ENCODE data around the gene PAGR1.
"Not testable (repeated sequence)": the region's sequence is repeated elsewhere in the genome, so short reads cannot be mapped to it uniquely, and the experiment has no call there.

The PAGR1 gene

DNA sequence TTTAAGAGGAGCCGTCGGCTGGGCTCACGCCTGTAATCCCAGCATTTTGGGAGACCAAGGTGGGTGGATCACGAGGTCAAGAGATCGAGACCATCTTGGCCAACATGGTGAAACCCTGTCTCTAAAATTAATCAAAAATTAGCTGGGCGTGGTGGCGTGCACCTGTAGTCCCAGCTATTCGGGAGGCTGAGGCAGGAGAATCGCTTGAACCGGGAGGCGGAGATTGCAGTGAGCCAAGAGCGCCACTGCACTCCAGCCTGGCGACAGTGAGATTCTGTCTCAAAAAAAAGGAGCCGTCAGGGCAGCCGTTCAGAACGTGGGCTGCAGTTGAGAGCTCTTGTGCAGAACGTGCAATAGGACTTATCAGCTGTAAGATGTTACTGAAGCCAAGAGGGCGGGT, 22.8 kb upstream of the PAGR1 start:
- not testable (repeated sequence) for DNase-seq

GRCh38 chr16:29794231-29794710, 21.7 kb upstream of the PAGR1 start:
- DNase-seq = no peak

GRCh38 chr16:29802416-29802935, 13.5 kb upstream of the PAGR1 start:
- no peak for DNase-seq

DNA sequence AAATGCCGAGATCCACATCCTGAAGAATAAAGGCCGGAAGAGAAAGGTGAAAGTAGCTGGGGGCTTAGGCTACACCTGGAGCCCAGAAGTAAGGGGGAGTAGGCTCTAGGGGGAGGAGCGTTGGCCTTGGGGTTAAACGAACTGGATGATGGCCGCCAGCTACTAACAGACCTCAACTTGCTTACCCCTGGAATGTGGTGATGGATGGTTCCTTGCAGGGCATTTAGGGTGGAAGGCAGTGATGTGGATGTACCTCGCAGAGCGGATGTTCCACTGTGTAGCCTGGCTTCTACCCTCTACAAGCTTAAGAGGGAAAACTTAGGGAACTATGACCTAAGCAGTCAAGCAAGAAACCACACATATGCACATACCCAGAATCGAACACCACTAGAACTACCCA, 11.9 kb upstream of the PAGR1 start:
- DNase-seq = no peak

DNA sequence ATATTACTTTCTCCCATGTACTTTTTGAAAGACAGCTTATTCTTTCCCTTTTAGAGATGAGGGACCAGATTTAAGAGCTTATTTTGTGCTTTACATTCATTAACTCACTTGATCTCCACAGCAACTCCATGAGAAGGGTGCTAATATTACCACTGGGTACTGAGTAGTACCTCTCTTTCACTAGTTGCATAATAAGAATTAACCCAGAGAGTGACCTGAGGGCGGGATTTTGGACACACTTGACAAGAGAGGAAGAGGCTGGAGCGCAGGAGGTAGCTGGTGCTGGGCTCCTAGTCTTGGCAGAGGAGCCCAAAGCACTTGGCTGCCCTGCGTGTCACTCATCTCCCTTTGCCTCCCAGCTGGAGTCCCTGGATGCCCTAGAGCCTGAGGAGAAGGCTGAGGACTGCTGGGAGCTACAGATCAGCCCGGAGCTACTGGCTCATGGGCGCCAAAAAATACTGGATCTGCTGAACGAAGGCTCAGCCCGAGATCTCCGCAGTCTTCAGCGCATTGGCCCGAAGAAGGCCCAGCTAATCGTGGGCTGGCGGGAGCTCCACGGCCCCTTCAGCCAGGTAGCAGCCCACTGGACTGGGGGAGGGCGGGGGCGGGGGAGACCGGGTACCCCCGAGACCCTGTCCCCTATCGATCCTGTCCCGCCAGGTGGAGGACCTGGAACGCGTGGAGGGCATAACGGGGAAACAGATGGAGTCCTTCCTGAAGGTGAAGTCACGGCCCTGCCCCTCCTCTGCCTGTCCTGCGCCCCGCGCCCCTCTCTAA, 11.3 kb upstream of the PAGR1 start:
- DNase-seq = peak in 1 of 2 donors; percentile 51

DNA sequence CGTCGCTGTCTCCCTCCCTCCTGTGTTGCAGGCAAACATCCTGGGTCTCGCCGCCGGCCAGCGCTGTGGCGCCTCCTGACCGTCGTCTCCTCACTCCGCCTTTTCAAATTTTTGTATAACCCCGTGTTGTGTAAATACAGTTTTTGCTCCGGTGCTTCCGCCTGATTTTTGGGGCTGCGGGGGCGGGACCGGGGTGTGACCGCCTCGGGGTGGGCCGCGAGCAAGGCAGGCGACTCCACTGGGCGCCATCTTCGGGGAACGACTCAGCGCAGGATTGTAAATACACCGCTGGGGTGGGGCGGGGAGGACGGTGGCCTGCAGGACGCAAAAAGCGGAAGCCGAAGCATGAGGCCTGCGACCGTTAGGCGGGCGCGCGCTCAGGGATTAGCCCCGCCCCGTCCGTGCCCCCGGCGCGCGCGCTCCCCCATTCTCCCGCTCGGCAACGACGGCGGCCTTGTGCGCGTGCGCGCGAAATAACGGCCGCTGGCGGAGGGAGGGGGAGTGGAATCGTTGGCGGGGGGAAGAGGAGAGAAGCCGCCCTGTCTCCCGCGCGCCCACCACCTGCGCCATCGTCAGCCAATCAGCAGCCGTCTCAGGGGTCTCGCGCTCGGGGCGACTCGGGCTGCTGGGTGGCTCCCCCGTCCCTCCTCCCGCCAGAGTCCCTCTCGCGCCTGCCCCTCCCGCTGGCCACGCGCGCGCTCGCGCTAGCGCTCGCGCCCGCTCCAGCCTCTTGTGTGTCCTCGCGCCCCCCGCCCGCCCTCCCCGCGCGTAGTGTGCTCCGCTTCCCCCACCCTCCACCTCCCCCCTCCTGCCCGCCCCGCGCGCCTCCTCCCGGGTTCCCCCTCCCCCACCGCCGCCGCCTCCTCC, 10.5 kb upstream of the PAGR1 start:
- peak; percentile 96 to 97 for DNase-seq

GRCh38 chr16:29806099-29806579, 9.8 kb upstream of the PAGR1 start, which contains the start of gene MAZ:
TSS of gene MAZ (plus strand) at chr16:29806529. CDS start at chr16:29806702, 173 bp downstream.
- DNase-seq = peak in 1 of 2 donors; percentile 52

GRCh38 chr16:29806641-29807425, 9.1 kb upstream of the PAGR1 start:
- DNase-seq = peak in 1 of 2 donors; percentile 31

GRCh38 chr16:29807426-29808218, 8.3 kb upstream of the PAGR1 start:
- DNase-seq = peak; percentile 82 to 86

DNA sequence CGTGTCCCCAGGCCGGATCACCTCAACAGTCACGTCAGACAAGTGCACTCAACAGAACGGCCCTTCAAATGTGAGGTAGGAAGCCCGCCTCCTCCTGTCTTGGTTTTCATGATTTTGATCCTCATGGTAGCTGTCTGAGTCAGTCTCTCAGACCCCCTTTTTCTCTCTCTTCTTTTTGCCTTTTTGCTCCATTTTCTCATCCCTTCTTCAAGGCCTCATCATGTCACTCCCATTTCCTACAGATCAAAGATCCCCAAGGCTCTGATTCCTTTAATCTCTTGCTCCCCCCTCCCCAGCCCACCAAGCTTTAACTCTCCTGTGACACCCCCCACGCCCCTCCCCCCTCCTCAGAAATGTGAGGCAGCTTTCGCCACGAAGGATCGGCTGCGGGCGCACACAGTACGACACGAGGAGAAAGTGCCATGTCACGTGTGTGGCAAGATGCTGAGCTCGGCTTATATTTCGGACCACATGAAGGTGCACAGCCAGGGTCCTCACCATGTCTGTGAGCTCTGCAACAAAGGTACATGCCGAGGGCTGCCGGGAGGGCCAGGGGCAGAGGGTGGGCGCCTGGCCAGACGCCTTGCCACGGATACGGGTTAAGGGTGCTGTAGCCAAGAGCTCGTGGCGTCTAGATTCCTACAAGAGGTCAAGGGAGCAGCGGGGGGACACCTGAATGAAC, 7.6 kb upstream of the PAGR1 start:
- DNase-seq = no peak

GRCh38 chr16:29809031-29809747, 6.8 kb upstream of the PAGR1 start:
- no peak for DNase-seq

- DNase-seq = no peak
Observed at GRCh38 chr16:29809850-29810698, 5.9 kb upstream of the PAGR1 start.

GRCh38 chr16:29810699-29811169, 5.2 kb upstream of the PAGR1 start:
- no peak for DNase-seq

GRCh38 chr16:29811170-29811895, 4.6 kb upstream of the PAGR1 start:
- peak; percentile 93 to 95 for DNase-seq

GRCh38 chr16:29811896-29812665, 3.9 kb upstream of the PAGR1 start, which contains the start of gene PRRT2:
TSS of gene PRRT2 (plus strand) at chr16:29812193. CDS start at chr16:29813055, 862 bp downstream.
- DNase-seq = no peak

- no peak for DNase-seq
Observed at GRCh38 chr16:29812754-29813643, 3.0 kb upstream of the PAGR1 start.
